GM19455 (cell line): ENCODE measurements around the gene NLK.
"Not testable (repeated sequence)": the region's sequence is repeated elsewhere in the genome, so short reads cannot be mapped to it uniquely, and the experiment has no call there.

Source experiments
- ATAC-seq: cut with Tn5 transposase; IDR thresholded peaks from one replicate; pipeline ENCODE4 v1.9.1; 2021; ENCODE audit not compliant: unreplicated experiment

The NLK gene

GRCh38 chr17:28071891-28072606 is 29.6 kb downstream of the NLK start:
- ATAC-seq, result no peak

GRCh38 chr17:28072936-28073533 is 30.6 kb downstream of the NLK start:
- ATAC-seq, result no peak

GRCh38 chr17:28074010-28074409 is 31.5 kb downstream of the NLK start:
- ATAC-seq, result no peak

- ATAC-seq, result no peak
Measured at GRCh38 chr17:28076144-28076543, 33.7 kb downstream of the NLK start.

GRCh38 chr17:28077140-28077539 is 34.7 kb downstream of the NLK start:
- ATAC-seq, result not testable (repeated sequence)

- ATAC-seq, result no peak
Measured at GRCh38 chr17:28078341-28079229, 36.1 kb downstream of the NLK start.

GRCh38 chr17:28081467-28081866 is 39.0 kb downstream of the NLK start:
- ATAC-seq, result no peak

GRCh38 chr17:28085766-28086165 is 43.3 kb downstream of the NLK start:
- no peak for ATAC-seq

- ATAC-seq, result no peak
Measured at GRCh38 chr17:28086519-28086918, 44.0 kb downstream of the NLK start.

GRCh38 chr17:28087743-28088142 is 45.3 kb downstream of the NLK start:
- no peak for ATAC-seq

GRCh38 chr17:28090551-28090950 is 48.1 kb downstream of the NLK start:
- ATAC-seq, result no peak

GRCh38 chr17:28092088-28092487 is 49.6 kb downstream of the NLK start:
- ATAC-seq, result no peak

- no peak for ATAC-seq
Measured at GRCh38 chr17:28093999-28094716, 51.7 kb downstream of the NLK start.

- no peak for ATAC-seq
Measured at GRCh38 chr17:28096756-28097155, 54.3 kb downstream of the NLK start.

GRCh38 chr17:28097254-28097653 is 54.8 kb downstream of the NLK start:
- ATAC-seq, result no peak

GRCh38 chr17:28097901-28098300 is 55.4 kb downstream of the NLK start:
- ATAC-seq, result no peak

- not testable (repeated sequence) for ATAC-seq
Measured at GRCh38 chr17:28098591-28098990, 56.1 kb downstream of the NLK start.

GRCh38 chr17:28100251-28100650 is 57.8 kb downstream of the NLK start:
- ATAC-seq, result no peak

- ATAC-seq, result no peak
Measured at GRCh38 chr17:28100936-28101335, 58.5 kb downstream of the NLK start.

- ATAC-seq, result no peak
Measured at GRCh38 chr17:28101919-28102318, 59.4 kb downstream of the NLK start.

- no peak for ATAC-seq
Measured at GRCh38 chr17:28105501-28105900, 63.0 kb downstream of the NLK start.
